Stimulated activated CD8-positive, alpha-beta memory T cell treated with anti-CD3 and anti-CD28 coated beads, Interleukin-4, amount 100 ng/mL, for 48 hours (primary cell): ENCODE measurements around the gene RNF126.
"Not testable (repeated sequence)": the region's sequence is repeated elsewhere in the genome, so short reads cannot be mapped to it uniquely, and the experiment has no call there.

Experiments
- DNase-seq: peaks from one replicate; pipeline ENCODE4 v3.0.0-alpha.2; 2020

Gene RNF126

GRCh38 chr19:662962-663681 lies at the start of gene RNF126:
Gene RNF126 (minus strand): TSS chr19:663214. CDS start chr19:663121, 93 bp downstream.
- DNase-seq: peak; percentile 94

GRCh38 chr19:711254-711653 lies 48.2 kb upstream of the RNF126 start:
- no peak for DNase-seq

- DNase-seq: no peak
Measured at GRCh38 chr19:710767-711166, 47.8 kb upstream of the RNF126 start.

GRCh38 chr19:709965-710571 lies 47.1 kb upstream of the RNF126 start:
- no peak for DNase-seq

GRCh38 chr19:709196-709964 lies 46.4 kb upstream of the RNF126 start:
- DNase-seq: no peak

- DNase-seq: no peak
Measured at GRCh38 chr19:708154-709143, 45.4 kb upstream of the RNF126 start, which contains the start of gene PALM. Gene PALM (plus strand): TSS chr19:708935. CDS start chr19:709147, 212 bp downstream.

- no peak for DNase-seq
Measured at GRCh38 chr19:704447-704741, 41.4 kb upstream of the RNF126 start.

GRCh38 chr19:703651-704446 lies 40.8 kb upstream of the RNF126 start:
- peak; percentile 90 for DNase-seq

- no peak for DNase-seq
Measured at GRCh38 chr19:703329-703650, 40.3 kb upstream of the RNF126 start.

- DNase-seq: not testable (repeated sequence)
Measured at GRCh38 chr19:702847-703246, 39.8 kb upstream of the RNF126 start.

- DNase-seq: not testable (repeated sequence)
Measured at GRCh38 chr19:699885-700284, 36.9 kb upstream of the RNF126 start.

- not testable (repeated sequence) for DNase-seq
Measured at GRCh38 chr19:698529-698928, 35.5 kb upstream of the RNF126 start.

GRCh38 chr19:695352-695949 lies 32.4 kb upstream of the RNF126 start, which contains the start of gene PRSS57:
Gene PRSS57 (minus strand): TSS chr19:695452. CDS start chr19:695430, 22 bp downstream.
- no peak for DNase-seq

GRCh38 chr19:694481-695351 lies 31.7 kb upstream of the RNF126 start:
- DNase-seq: no peak

GRCh38 chr19:690203-690602 lies 27.2 kb upstream of the RNF126 start:
- no peak for DNase-seq

- no peak for DNase-seq
Measured at GRCh38 chr19:688992-689391, 26.0 kb upstream of the RNF126 start.

GRCh38 chr19:688214-688613 lies 25.2 kb upstream of the RNF126 start:
- DNase-seq: no peak

GRCh38 chr19:687569-688166 lies 24.7 kb upstream of the RNF126 start:
- DNase-seq: no peak

GRCh38 chr19:686589-687297 lies 23.7 kb upstream of the RNF126 start:
- DNase-seq: no peak
